Naive B cell (primary cell): ENCODE results near the gene CARS1. TPM values are rescaled to one million over a fixed set of nuclear protein-coding genes. Genes with fewer than 3 reads are reported as not detected.

ENCODE experiments used
- polyA plus RNA-seq, 6 donors: library from polyadenylated mRNA; unstranded; fragments of 300-500 nt; fragmentation: Illumina TruSeq; gene quantifications; one replicate each; pipeline ENCODE4 v1.2.3, GENCODE V29; 2021; ENCODE audit warnings: low read depth in 6 of 6

The CARS1 gene
- polyA plus RNA-seq, 6 donors from 2014 or later, result 18.8 to 32.7 (median 27.2) TPM

Other genes starting within 250 kb of the CARS1 start
- gene CDKN1C, start 171.6 kb downstream of the CARS1 start, polyA plus RNA-seq, result under 1 TPM in 1 of 6 donors, not detected in 5; 0.25 TPM
- not detected for gene PHLDA2, start 128.0 kb downstream of the CARS1 start, polyA plus RNA-seq
- gene NAP1L4, start 65.1 kb downstream of the CARS1 start, polyA plus RNA-seq, result 10 to 100 TPM; 57.8 to 78.2 (median 65.1) TPM
- under 1 TPM in 2 of 6 donors, not detected in 4; 0.12 to 0.25 TPM for gene OSBPL5, start 107.9 kb upstream of the CARS1 start, polyA plus RNA-seq
- gene MRGPRG, start 161.4 kb upstream of the CARS1 start, polyA plus RNA-seq, result not detected
- gene MRGPRE, start 175.0 kb upstream of the CARS1 start, polyA plus RNA-seq, result not detected